Lower leg skin (tissue), 3 donors: Measurements from ENCODE around the gene RARA.

Source experiments
- CTCF ChIP-seq, 3 donors: fragments of 450-650 bp; IDR thresholded peaks; one replicate each; pipeline ENCODE4 v1.5.1; 2016; ENCODE audit warnings: antibody characterized with exemption in 3 of 3, mild to moderate bottlenecking in 3 of 3, moderate library complexity in 2 of 3
- POLR2A ChIP-seq, 2 donors: fragments of 450-650 bp; IDR thresholded peaks; one replicate each; pipeline ENCODE4 v1.6.1; 2016 to 2017; ENCODE audit warnings: antibody characterized with exemption in 2 of 2, mild to moderate bottlenecking in 1 of 2, moderate library complexity in 1 of 2

GRCh38 chr17:40366076-40366860 is 57.3 kb downstream of the RARA start:
- TF ChIP-seq CTCF (IDR thresholded peaks at IDR 0.05) (no peak), POLR2A (IDR thresholded peaks at IDR 0.05) (no peak)
